Astrocyte (in vitro differentiated cells and primary cell): ENCODE data around the gene SH3GL2. TPM values are rescaled to one million over a fixed set of nuclear protein-coding genes. Genes with fewer than 3 reads are reported as not detected.

Experiments used
- DNase-seq: peaks from one replicate; pipeline ENCODE4 v3.0.0-alpha.2; 2010; ENCODE audit warnings: low read depth
- FAIRE-seq: peaks from 2 replicates; lab custom pipeline; 2011; peaks lifted over from hg19 to GRCh38; lab: Jason Lieb, UNC
- H2AFZ ChIP-seq: 2 replicates; pipeline ENCODE4 v1.6.0; 2012; ENCODE audit warnings: low read depth, low read length, inconsistent platforms
- H3K27ac ChIP-seq: 2 replicates; pipeline ENCODE4 v1.5.1; 2011; ENCODE audit warnings: low read depth, low read length, inconsistent platforms
- H3K27me3 ChIP-seq: 2 replicates; pipeline ENCODE4 v1.6.0; 2011; ENCODE audit warnings: low read length, inconsistent platforms; ENCODE audit not compliant: insufficient read depth
- H3K36me3 ChIP-seq: 2 replicates; pipeline ENCODE4 v1.5.1; 2011; ENCODE audit warnings: low read length, inconsistent platforms; ENCODE audit not compliant: insufficient read depth
- H3K4me1 ChIP-seq: 2 replicates; pipeline ENCODE4 v1.5.1; 2011; ENCODE audit warnings: low read length, inconsistent platforms; ENCODE audit not compliant: insufficient read depth
- H3K4me2 ChIP-seq: 2 replicates; pipeline ENCODE4 v1.6.0; 2012; ENCODE audit warnings: low read length, inconsistent platforms
- H3K4me3 ChIP-seq: 2 replicates; pipeline ENCODE4 v1.5.1; 2011; ENCODE audit warnings: low read depth, mild to moderate bottlenecking, low read length, inconsistent platforms; ENCODE audit not compliant: insufficient read depth
- H3K79me2 ChIP-seq: 2 replicates; pipeline ENCODE4 v1.6.0; 2012; ENCODE audit warnings: mild to moderate bottlenecking, low read length, inconsistent platforms; ENCODE audit not compliant: insufficient read depth
- H3K9ac ChIP-seq: 2 replicates; pipeline ENCODE4 v1.6.0; 2012; ENCODE audit warnings: mild to moderate bottlenecking, low read length, inconsistent platforms
- H3K9me3 ChIP-seq: 2 replicates; pipeline ENCODE4 v1.5.1; 2012; ENCODE audit warnings: low read depth, mild to moderate bottlenecking, low read length, inconsistent platforms; ENCODE audit not compliant: insufficient read depth
- H4K20me1 ChIP-seq: 2 replicates; pipeline ENCODE4 v1.6.0; 2012; ENCODE audit warnings: low read length, inconsistent platforms; ENCODE audit not compliant: insufficient read depth
- H3K27ac Mint-ChIP-seq: one replicate; pipeline ENCODE4 v1.8.0; 2021; ENCODE audit warnings: mild to moderate bottlenecking, mixed read lengths; ENCODE audit not compliant: unreplicated experiment
- H3K27me3 Mint-ChIP-seq: one replicate; pipeline ENCODE4 v1.8.0; 2021; ENCODE audit warnings: low read depth, mixed read lengths; ENCODE audit not compliant: unreplicated experiment
- H3K36me3 Mint-ChIP-seq: one replicate; pipeline ENCODE4 v1.8.0; 2021; ENCODE audit warnings: low read depth, mixed read lengths; ENCODE audit not compliant: unreplicated experiment
- H3K4me1 Mint-ChIP-seq: one replicate; pipeline ENCODE4 v1.8.0; 2021; ENCODE audit warnings: low read depth, mixed read lengths; ENCODE audit not compliant: unreplicated experiment
- H3K4me3 Mint-ChIP-seq: one replicate; pipeline ENCODE4 v1.8.0; 2021; ENCODE audit warnings: mild to moderate bottlenecking, moderate library complexity, mixed read lengths; ENCODE audit not compliant: unreplicated experiment
- H3K9me3 Mint-ChIP-seq: one replicate; pipeline ENCODE4 v1.8.0; 2021; ENCODE audit warnings: mild to moderate bottlenecking, mixed read lengths; ENCODE audit not compliant: unreplicated experiment
- EZH2 ChIP-seq: IDR thresholded peaks from 2 replicates; pipeline ENCODE4 v1.6.1; 2012; ENCODE audit warnings: mild to moderate bottlenecking, low read length, inconsistent platforms; ENCODE audit not compliant: insufficient read depth
- total RNA-seq: library from RNA; stranded (reverse); gene quantifications from 2 replicates; pipeline ENCODE4 v1.2.1, GENCODE V29; 2021
- TF ChIP-seq, protein P1 (sequence below): IDR thresholded peaks from 2 replicates; pipeline ENCODE4 v1.5.1; 2011; ENCODE audit warnings: low read depth, mild to moderate bottlenecking, inconsistent platforms, low read length, moderate library complexity; ENCODE audit not compliant: insufficient read depth

The SH3GL2 gene
- total RNA-seq, 1 donor from 2014 or later: 0.16 TPM

DNA sequence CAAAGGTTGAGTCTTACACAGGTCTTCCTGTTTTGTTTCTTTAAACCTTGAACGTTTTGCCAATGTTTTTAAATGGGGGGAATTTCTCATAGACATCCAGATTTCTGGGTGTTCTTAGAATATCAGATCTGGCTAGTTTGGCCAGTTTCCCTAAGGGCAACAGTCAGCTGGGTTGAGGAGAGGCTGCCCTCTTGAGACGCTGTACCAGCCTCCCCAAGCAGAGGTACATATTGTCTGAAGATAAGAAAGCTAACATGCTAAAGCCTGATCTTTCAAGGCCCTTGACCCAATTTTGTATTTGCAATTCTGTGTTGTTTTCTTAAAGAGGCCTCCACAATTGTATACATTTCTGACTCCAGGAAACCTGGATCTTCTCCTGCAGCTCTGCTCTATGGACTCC lies 21.9 kb upstream of the SH3GL2 start:
- no peak overlapping the region for H3K9ac ChIP-seq
- H2AFZ ChIP-seq: no peak overlapping the region
- no peaks in the 10 kb centered on the region for H3K36me3 ChIP-seq
- Mint-ChIP-seq H3K4me1 (no peaks in the 10 kb centered on the region), H3K9me3 (no peaks in the 10 kb centered on the region), H3K27me3 (no peaks in the 10 kb centered on the region), H3K4me3 (no peak overlapping the region), H3K27ac (no peak overlapping the region), H3K36me3 (no peaks in the 10 kb centered on the region)
- DNase-seq (no peak), FAIRE-seq (no peak)
- H3K4me1 ChIP-seq: no peaks in the 10 kb centered on the region
- H3K27ac ChIP-seq: no peak overlapping the region
- no peaks in the 10 kb centered on the region for H3K79me2 ChIP-seq
- no peak overlapping the region for H3K4me2 ChIP-seq
- no peak overlapping the region for H3K4me3 ChIP-seq
- no peak for TF ChIP-seq EZH2
- H3K27me3 ChIP-seq: no peaks in the 10 kb centered on the region
- H3K9me3 ChIP-seq: no peaks in the 10 kb centered on the region
- H4K20me1 ChIP-seq: no peaks in the 10 kb centered on the region

DNA sequence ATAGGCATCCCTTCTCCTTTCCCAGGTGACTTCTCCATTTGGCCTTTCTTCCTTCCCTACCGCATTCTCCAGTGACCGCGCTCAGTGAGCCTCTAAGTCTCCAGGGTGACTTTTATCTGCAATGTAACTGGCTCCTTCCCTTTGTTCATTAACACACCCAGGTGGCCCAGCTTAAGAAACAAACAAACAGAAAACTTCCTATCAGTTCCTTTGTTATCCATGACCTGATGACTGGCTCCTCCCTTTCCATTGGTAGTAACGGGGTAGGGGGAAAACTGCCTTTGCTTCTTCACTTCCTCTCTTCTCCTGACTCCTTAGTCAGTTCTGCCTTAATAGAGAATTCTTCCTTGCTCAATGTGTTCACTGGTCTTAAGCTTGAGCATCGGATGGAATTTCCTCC lies 7.0 kb upstream of the SH3GL2 start:
- Histone ChIP-seq H3K27ac (no peak overlapping the region), H3K9me3 (no peaks in the 10 kb centered on the region), H4K20me1 (no peaks in the 10 kb centered on the region), H3K27me3 (peaks cover 3% of the 10 kb centered on the region), H3K9ac (no peak overlapping the region), H3K4me1 (no peaks in the 10 kb centered on the region), H3K36me3 (no peaks in the 10 kb centered on the region), H2AFZ (no peak overlapping the region), H3K4me2 (no peak overlapping the region), H3K4me3 (no peak overlapping the region), H3K79me2 (no peaks in the 10 kb centered on the region)
- TF ChIP-seq, protein P1, sequence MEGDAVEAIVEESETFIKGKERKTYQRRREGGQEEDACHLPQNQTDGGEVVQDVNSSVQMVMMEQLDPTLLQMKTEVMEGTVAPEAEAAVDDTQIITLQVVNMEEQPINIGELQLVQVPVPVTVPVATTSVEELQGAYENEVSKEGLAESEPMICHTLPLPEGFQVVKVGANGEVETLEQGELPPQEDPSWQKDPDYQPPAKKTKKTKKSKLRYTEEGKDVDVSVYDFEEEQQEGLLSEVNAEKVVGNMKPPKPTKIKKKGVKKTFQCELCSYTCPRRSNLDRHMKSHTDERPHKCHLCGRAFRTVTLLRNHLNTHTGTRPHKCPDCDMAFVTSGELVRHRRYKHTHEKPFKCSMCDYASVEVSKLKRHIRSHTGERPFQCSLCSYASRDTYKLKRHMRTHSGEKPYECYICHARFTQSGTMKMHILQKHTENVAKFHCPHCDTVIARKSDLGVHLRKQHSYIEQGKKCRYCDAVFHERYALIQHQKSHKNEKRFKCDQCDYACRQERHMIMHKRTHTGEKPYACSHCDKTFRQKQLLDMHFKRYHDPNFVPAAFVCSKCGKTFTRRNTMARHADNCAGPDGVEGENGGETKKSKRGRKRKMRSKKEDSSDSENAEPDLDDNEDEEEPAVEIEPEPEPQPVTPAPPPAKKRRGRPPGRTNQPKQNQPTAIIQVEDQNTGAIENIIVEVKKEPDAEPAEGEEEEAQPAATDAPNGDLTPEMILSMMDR: no peak
- TF ChIP-seq EZH2: no peak
- FAIRE-seq (no peak), DNase-seq (no peak)
- Mint-ChIP-seq H3K27me3 (peaks cover 32% of the 10 kb centered on the region), H3K9me3 (no peaks in the 10 kb centered on the region), H3K4me1 (no peaks in the 10 kb centered on the region), H3K36me3 (no peaks in the 10 kb centered on the region), H3K4me3 (no peak overlapping the region), H3K27ac (no peak overlapping the region)

DNA sequence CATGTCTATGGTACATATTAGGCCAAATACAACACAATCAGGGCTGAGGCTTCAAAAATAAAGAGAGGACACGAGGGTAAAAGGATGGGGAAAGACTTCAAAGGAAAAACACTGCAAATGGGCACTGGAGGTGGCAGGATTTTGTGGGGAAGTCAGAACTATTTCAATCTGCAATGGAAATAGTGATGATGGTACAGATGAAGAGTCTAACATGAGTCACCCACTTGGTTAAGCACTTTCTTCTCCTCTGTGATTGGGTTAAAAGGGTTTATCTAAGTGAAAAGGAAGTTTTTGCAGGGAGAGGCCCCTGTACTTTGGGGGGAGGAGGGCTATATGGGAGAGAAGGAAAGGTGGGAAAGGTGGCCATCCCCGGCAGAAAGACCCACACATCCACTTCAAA lies 4.5 kb upstream of the SH3GL2 start:
- H3K79me2 ChIP-seq: no peaks in the 10 kb centered on the region
- no peak overlapping the region for H3K4me2 ChIP-seq
- H3K9me3 Mint-ChIP-seq: no peaks in the 10 kb centered on the region
- peaks cover 7% of the 10 kb centered on the region for H3K4me1 ChIP-seq
- no peaks in the 10 kb centered on the region for H4K20me1 ChIP-seq
- H2AFZ ChIP-seq: no peak overlapping the region
- no peaks in the 10 kb centered on the region for H3K36me3 ChIP-seq
- TF ChIP-seq, protein P1: no peak
- no peak for TF ChIP-seq EZH2
- H3K9ac ChIP-seq: no peak overlapping the region
- H3K4me3 Mint-ChIP-seq: no peak overlapping the region
- H3K4me1 Mint-ChIP-seq: no peaks in the 10 kb centered on the region
- no peaks in the 10 kb centered on the region for H3K9me3 ChIP-seq
- no peak for FAIRE-seq
- no peak overlapping the region for H3K27ac Mint-ChIP-seq
- H3K27me3 ChIP-seq: peaks cover 24% of the 10 kb centered on the region
- H3K27ac ChIP-seq: no peak overlapping the region
- H3K4me3 ChIP-seq: no peak overlapping the region
- peaks cover 45% of the 10 kb centered on the region for H3K27me3 Mint-ChIP-seq
- no peak for DNase-seq
- H3K36me3 Mint-ChIP-seq: no peaks in the 10 kb centered on the region
